ENCODE results near the gene PGAM2. TPM values are rescaled to one million over a fixed set of nuclear protein-coding genes. Genes with fewer than 3 reads are reported as not detected.
"Not testable (repeated sequence)": the region's sequence is repeated elsewhere in the genome, so short reads cannot be mapped to it uniquely, and the experiment has no call there.

The PGAM2 gene
- total RNA-seq, 4 donors from 2014 or later: not detected

DNA sequence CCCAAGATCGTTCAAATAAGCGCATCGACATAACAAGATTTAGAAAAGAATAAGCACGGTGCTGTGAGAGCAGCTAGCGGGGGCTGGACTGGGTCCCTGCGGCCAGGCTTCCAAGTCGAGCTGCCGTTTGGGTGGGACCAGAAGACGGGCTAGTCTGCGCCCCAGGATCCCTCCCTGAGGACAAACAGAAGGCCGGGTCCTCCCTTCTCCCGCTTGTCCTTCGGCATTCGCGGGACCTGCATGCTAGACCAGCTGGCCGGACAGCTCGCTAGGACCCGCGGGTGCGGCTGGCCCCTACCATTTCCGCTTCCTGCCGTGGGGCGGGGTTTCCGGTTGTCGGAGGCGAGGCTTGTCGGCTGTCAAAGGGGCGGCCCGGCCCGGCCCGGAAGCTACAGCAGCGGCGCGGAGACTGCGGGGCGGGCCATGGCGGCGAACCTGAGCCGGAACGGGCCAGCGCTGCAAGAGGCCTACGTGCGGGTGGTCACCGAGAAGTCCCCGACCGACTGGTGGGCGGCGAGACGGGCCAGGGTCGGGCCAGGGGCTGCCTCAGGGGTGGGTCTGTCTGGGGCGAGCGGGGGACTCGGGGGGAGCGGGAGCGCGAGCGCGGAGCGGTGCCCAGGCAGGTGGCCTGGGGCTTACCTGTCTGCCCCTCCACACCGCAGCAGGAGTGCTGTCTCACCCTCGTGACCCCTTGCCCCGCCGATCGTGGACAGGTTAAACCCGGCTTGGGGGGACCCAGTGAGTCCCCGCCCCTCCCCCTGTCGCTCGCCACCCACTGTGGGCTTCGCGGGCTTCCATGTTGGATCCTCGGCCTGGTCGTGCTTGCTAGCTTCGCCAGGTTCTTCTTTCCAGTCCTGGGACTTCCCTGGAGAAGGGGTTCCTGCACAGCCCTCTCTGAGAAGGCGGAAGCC is 20.8 kb downstream of the PGAM2 start, which contains the start of gene DBNL:
TSS of gene DBNL (plus strand) at position 388 of the 911 bp plus-strand sequence. CDS start at position 424, 36 bp downstream.
- ATAC-seq (ENCODE audit: low FRiP score) (peak; percentile 89), DNase-seq (ENCODE audit: low spot score) (peak; percentile 82)
- TF ChIP-seq, protein P1, sequence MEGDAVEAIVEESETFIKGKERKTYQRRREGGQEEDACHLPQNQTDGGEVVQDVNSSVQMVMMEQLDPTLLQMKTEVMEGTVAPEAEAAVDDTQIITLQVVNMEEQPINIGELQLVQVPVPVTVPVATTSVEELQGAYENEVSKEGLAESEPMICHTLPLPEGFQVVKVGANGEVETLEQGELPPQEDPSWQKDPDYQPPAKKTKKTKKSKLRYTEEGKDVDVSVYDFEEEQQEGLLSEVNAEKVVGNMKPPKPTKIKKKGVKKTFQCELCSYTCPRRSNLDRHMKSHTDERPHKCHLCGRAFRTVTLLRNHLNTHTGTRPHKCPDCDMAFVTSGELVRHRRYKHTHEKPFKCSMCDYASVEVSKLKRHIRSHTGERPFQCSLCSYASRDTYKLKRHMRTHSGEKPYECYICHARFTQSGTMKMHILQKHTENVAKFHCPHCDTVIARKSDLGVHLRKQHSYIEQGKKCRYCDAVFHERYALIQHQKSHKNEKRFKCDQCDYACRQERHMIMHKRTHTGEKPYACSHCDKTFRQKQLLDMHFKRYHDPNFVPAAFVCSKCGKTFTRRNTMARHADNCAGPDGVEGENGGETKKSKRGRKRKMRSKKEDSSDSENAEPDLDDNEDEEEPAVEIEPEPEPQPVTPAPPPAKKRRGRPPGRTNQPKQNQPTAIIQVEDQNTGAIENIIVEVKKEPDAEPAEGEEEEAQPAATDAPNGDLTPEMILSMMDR (IDR thresholded peaks at IDR 0.05): no peak

- DNase-seq (ENCODE audit: low spot score): no peak
- ATAC-seq (ENCODE audit: low FRiP score): no peak
- TF ChIP-seq, protein P1 (IDR thresholded peaks at IDR 0.05): no peak
These were observed 21.5 kb downstream of the PGAM2 start for GRCh38 chr7:44043902-44044301.

- DNase-seq (ENCODE audit: low spot score): no peak
- no peak for ATAC-seq (ENCODE audit: low FRiP score)
- TF ChIP-seq, protein P1 (IDR thresholded peaks at IDR 0.05): no peak
These were observed 23.1 kb downstream of the PGAM2 start for GRCh38 chr7:44042221-44042620.

- not testable (repeated sequence) for DNase-seq (ENCODE audit: low spot score); ATAC-seq (ENCODE audit: low FRiP score)
These were observed 24.9 kb downstream of the PGAM2 start for GRCh38 chr7:44040493-44040891.

GRCh38 chr7:44039800-44040492 is 25.4 kb downstream of the PGAM2 start:
- ATAC-seq (ENCODE audit: low FRiP score): not testable (repeated sequence)

GRCh38 chr7:44038961-44039558 is 26.3 kb downstream of the PGAM2 start:
- peak; percentile 92 for DNase-seq (ENCODE audit: low spot score)
- ATAC-seq (ENCODE audit: low FRiP score): peak; percentile 95

More at GRCh38 chr7:44039800-44040492, 25.4 kb downstream of the PGAM2 start:
- not testable (repeated sequence) for DNase-seq (ENCODE audit: low spot score)

DNA sequence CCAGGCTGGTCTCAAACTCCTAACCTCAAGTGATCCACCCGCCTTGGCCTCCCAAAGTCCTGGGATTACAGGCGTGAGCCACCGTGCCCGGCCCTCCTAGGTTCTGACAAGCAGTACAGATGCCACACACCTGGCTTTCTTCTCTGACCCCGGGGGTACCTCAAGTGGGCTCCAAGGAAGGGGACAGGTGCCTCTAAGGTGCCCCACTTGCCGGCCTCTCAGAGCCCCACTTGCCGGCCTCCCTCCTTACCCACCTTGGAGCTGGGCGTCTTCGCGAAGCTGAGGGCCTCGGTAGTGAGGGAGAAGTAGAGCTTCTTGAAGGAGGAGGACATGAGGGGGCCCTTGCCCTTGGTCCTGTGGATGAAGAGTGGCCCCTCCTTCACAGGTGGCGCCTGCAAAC is 26.8 kb downstream of the PGAM2 start:
- ATAC-seq (ENCODE audit: low FRiP score): peak; percentile 0
- not testable (repeated sequence) for DNase-seq (ENCODE audit: low spot score)

DNA sequence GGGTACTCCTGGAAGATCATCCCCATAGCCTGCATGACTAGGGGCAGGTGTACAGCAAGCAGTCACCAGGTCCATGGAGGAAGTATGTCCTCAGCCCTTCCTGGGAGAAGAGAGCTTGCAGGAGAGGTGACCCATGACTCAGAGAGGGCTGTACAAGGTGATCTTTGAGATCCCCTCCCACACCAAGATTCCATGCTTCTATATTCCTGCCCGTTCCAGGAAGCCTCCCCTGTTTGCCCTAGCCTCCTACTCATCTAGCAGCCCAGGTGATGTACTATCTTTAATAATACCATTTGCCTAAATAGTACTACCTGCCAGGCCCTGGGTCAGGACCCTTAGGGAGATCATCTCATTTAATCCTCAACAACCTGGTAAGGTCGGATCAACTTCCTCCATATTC is 27.4 kb downstream of the PGAM2 start:
- DNase-seq (ENCODE audit: low spot score); ATAC-seq (ENCODE audit: low FRiP score): not testable (repeated sequence)

DNA sequence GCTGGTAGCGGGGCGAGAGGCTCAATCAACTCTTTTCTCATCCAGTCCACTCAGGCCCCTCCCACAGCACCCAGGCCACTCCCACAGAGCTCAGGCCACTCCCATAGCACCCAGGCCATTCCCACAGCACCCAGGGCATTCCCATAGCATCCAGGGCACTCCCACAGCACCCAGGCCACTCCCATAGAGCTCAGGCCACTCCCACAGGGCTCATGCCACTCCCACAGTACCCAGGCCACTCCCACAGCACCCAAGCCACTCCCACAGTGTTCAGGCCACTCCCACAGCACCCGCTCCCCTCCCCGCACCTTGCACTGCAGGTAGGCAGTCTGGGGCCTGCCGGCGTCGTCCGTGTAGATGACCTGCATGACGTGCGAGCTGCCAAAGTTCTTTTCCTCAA is 29.0 kb downstream of the PGAM2 start:
- ATAC-seq (ENCODE audit: low FRiP score); DNase-seq (ENCODE audit: low spot score): not testable (repeated sequence)

- ATAC-seq (ENCODE audit: low FRiP score); DNase-seq (ENCODE audit: low spot score): not testable (repeated sequence)
These were observed 31.2 kb downstream of the PGAM2 start for GRCh38 chr7:44033971-44034844.

DNA sequence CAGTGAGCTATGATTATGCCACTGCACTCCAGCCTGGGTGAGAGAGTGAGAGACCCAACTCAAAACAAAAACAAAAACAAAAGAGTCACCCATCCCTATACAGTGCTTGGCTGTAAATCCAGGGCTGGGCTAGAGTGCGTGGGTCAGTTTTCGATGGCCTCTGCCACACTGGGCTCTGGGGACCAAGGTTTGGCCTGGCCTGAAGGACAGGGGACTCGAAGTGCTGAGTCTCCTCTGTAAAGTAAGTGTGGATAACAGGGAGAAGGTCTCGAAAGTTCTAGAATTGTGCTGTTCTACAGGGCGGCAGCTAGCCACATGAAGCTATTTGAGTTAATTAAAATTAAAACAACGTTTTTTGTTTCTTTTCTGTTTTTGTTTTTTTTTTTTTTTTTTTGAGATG is 33.3 kb downstream of the PGAM2 start:
- not testable (repeated sequence) for ATAC-seq (ENCODE audit: low FRiP score); DNase-seq (ENCODE audit: low spot score)

DNA sequence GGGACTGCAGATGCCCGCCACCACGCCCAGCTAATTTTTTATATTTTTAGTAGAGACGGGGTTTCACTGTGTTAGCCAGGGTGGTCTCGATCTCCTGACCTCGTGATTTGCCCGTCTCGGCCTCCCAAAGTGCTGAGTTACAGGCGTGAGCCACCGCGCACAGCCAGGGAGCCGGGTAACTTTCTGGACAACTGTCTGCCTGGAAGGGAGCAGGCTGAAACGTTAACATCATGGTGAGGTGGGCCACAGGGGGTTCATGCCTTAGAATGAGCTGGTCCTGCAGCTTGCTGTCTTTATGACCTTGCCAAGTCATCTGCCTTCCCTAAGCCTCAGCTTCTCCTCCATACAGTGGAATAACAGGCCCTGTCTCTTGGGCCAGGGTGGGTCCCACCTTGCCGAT is 34.0 kb downstream of the PGAM2 start:
- not testable (repeated sequence) for ATAC-seq (ENCODE audit: low FRiP score); DNase-seq (ENCODE audit: low spot score)

- ATAC-seq (ENCODE audit: low FRiP score): peak; percentile 28
These were observed 35.3 kb downstream of the PGAM2 start for GRCh38 chr7:44030029-44030428.

GRCh38 chr7:44029433-44029832 is 35.9 kb downstream of the PGAM2 start:
- not testable (repeated sequence) for DNase-seq (ENCODE audit: low spot score); ATAC-seq (ENCODE audit: low FRiP score)

More at GRCh38 chr7:44030029-44030428, 35.3 kb downstream of the PGAM2 start:
- not testable (repeated sequence) for DNase-seq (ENCODE audit: low spot score)

Data from omental fat pad (tissue), 4 donors.